ENCODE measurements around the gene SLC22A14.
"Not testable (repeated sequence)": the region's sequence is repeated elsewhere in the genome, so short reads cannot be mapped to it uniquely, and the experiment has no call there.

SLC22A14 gene

DNA sequence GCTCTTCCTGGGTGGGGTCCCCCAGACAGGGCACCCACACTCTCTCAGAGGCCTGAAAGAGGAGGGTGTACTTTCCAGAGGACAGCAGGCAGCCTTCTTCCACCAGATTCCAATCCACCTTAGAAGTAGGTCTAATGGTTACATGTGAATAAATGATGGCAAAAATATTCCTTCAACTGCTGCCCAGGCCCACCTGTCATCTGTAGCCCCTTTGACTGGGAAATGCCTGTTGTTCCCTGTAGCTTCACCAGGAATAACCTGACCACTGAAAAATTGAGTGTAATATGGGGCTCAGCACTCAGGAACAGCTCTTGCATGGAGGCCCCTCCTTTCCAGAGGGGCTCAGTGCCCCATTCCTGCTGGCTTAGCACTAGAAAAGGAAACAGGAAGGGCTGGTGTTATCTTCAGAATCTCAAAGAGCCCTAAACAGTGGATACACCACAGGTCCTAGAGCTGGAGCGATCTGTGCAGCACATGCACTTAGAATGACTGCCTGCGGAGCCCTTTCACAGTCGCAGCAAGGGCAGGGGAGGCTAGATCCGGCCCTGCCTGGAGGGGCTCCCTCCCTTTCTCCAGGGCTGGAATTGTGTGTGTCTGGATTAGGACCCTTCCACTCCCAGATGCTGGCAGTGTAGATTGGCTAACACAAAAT, 32.1 kb downstream of the SLC22A14 start:
- H3K9ac ChIP-seq (ENCODE audit: insufficient read length, low read depth), result no peak overlapping the region
- no peak overlapping the region for H3K4me3 ChIP-seq (ENCODE audit: insufficient read length, low read depth)
- H3K4me1 ChIP-seq (ENCODE audit: insufficient read depth, insufficient read length), result peaks cover 12% of the 10 kb centered on the region
- H3K27me3 ChIP-seq (ENCODE audit: insufficient read depth, insufficient read length), result no peaks in the 10 kb centered on the region
- peak; percentile 6 for DNase-seq (ENCODE audit: low read depth, low spot score)
- H3K9me3 ChIP-seq (ENCODE audit: insufficient read depth, low read length), result no peaks in the 10 kb centered on the region
- no peaks in the 10 kb centered on the region for H3K36me3 ChIP-seq (ENCODE audit: insufficient read depth, insufficient read length, low read length)
- TF ChIP-seq ZNF274 (IDR thresholded peaks at IDR 0.05; ENCODE audit: low read depth, low read length) (no peak), SUZ12 (IDR thresholded peaks at IDR 0.05; ENCODE audit: extremely low read depth, insufficient read depth, insufficient read length) (no peak), YY1 (IDR thresholded peaks at IDR 0.05; ENCODE audit: insufficient read depth, insufficient read length) (no peak)

DNA sequence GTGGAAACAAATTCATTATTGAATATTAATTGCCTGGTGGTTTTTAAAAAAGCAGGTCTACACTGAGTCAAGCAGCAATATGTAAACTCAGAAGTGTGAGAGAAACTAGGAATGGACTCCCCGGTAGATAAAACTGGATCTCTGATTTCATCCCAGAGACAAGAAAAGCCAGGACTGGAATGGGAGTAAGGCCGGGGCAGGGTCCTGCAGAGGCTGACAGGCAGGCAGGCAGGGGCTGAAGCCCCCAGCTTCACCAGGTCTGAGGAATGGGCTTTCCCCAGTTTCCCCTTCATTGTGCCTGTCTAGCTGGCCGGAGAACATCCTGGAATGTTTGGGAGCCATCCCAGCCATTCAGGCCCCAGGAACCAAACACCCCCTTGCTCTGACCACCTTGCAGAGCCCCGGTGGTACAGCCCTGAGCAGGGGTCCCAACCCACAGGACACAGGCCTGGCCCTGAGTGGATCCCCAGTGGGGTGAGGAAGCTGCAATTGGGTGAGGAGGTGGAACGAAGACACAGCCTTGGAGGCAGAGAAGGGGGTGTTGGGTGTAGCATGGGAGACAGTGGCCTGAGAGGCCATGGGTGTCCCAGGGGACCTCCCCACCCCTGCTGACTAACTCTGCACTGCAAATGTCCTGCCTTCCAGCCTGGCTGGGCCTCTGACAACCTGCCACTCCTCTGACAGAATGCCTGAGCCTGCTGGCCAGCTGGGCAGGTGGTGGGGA, 32.8 kb downstream of the SLC22A14 start:
- H3K4me1 ChIP-seq (ENCODE audit: insufficient read depth, insufficient read length), result peaks cover 12% of the 10 kb centered on the region
- no peaks in the 10 kb centered on the region for H3K36me3 ChIP-seq (ENCODE audit: insufficient read depth, insufficient read length, low read length)
- no peak for TF ChIP-seq ZNF274 (IDR thresholded peaks at IDR 0.05; ENCODE audit: low read depth, low read length)
- TF ChIP-seq YY1 (IDR thresholded peaks at IDR 0.05; ENCODE audit: insufficient read depth, insufficient read length), result no peak
- TF ChIP-seq SUZ12 (IDR thresholded peaks at IDR 0.05; ENCODE audit: extremely low read depth, insufficient read depth, insufficient read length), result no peak
- H3K9me3 ChIP-seq (ENCODE audit: insufficient read depth, low read length), result no peaks in the 10 kb centered on the region
- no peak overlapping the region for H3K9ac ChIP-seq (ENCODE audit: insufficient read length, low read depth)
- DNase-seq (ENCODE audit: low read depth, low spot score), result no peak
- no peaks in the 10 kb centered on the region for H3K27me3 ChIP-seq (ENCODE audit: insufficient read depth, insufficient read length)
- H3K4me3 ChIP-seq (ENCODE audit: insufficient read length, low read depth), result no peak overlapping the region

- no peak overlapping the region for H3K9ac ChIP-seq (ENCODE audit: insufficient read length, low read depth)
- no peaks in the 10 kb centered on the region for H3K9me3 ChIP-seq (ENCODE audit: insufficient read depth, low read length)
- H3K27me3 ChIP-seq (ENCODE audit: insufficient read depth, insufficient read length), result no peaks in the 10 kb centered on the region
- DNase-seq (ENCODE audit: low read depth, low spot score), result no peak
- TF ChIP-seq YY1 (IDR thresholded peaks at IDR 0.05; ENCODE audit: insufficient read depth, insufficient read length) (no peak), SUZ12 (IDR thresholded peaks at IDR 0.05; ENCODE audit: extremely low read depth, insufficient read depth, insufficient read length) (no peak), ZNF274 (IDR thresholded peaks at IDR 0.05; ENCODE audit: low read depth, low read length) (no peak)
- peaks cover 12% of the 10 kb centered on the region for H3K4me1 ChIP-seq (ENCODE audit: insufficient read depth, insufficient read length)
- no peak overlapping the region for H3K4me3 ChIP-seq (ENCODE audit: insufficient read length, low read depth)
- H3K36me3 ChIP-seq (ENCODE audit: insufficient read depth, insufficient read length, low read length), result no peaks in the 10 kb centered on the region
Observed at GRCh38 chr3:38315488-38316230, 33.6 kb downstream of the SLC22A14 start.

DNA sequence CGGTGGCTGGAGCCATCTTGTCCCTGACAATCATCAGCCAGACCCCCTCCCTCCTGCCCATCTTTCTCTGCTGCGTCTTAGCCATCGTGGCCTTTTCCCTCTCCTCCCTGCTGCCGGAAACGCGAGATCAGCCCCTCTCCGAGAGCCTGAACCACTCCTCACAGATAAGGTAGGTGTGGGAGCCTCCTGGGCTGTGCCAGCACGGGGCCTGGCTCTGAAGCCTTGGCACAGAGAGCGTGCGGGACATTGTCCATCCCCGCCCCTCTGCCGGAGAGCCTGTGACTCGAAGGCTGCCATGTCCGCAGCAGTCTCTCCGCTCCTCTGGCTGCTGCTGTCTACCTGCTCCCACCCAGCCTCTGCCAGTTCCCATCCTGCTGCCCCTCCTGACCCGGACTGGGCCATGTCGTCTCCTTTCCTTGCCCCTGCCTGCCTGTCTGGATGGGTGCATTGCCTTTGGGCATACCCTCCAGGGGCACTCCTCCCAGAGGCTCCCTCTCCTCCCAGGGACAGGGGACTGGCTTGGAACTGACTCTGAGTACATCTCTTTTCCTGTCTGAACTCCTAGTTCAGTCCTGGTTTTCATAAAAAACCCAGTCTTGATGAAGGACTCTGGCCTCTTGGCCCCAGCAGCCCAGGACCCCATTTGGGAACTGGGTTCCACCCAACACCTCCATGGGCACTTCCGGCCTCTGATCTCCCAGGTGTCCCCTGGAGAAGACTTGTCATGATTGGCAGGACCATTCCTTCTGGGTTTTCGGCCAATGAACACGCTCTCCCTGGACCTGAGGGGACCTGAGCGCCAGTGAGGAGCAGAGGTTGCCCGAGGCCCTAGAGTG, 34.5 kb downstream of the SLC22A14 start:
- H3K9me3 ChIP-seq (ENCODE audit: insufficient read depth, low read length), result no peaks in the 10 kb centered on the region
- H3K36me3 ChIP-seq (ENCODE audit: insufficient read depth, insufficient read length, low read length), result no peaks in the 10 kb centered on the region
- H3K9ac ChIP-seq (ENCODE audit: insufficient read length, low read depth), result no peak overlapping the region
- no peak overlapping the region for H3K4me3 ChIP-seq (ENCODE audit: insufficient read length, low read depth)
- H3K27me3 ChIP-seq (ENCODE audit: insufficient read depth, insufficient read length), result no peaks in the 10 kb centered on the region
- TF ChIP-seq ZNF274 (IDR thresholded peaks at IDR 0.05; ENCODE audit: low read depth, low read length), result no peak
- no peak for TF ChIP-seq YY1 (IDR thresholded peaks at IDR 0.05; ENCODE audit: insufficient read depth, insufficient read length)
- TF ChIP-seq SUZ12 (IDR thresholded peaks at IDR 0.05; ENCODE audit: extremely low read depth, insufficient read depth, insufficient read length), result no peak
- no peak for DNase-seq (ENCODE audit: low read depth, low spot score)
- H3K4me1 ChIP-seq (ENCODE audit: insufficient read depth, insufficient read length), result peaks cover 12% of the 10 kb centered on the region

- TF ChIP-seq YY1 (IDR thresholded peaks at IDR 0.05; ENCODE audit: insufficient read depth, insufficient read length) (no peak), SUZ12 (IDR thresholded peaks at IDR 0.05; ENCODE audit: extremely low read depth, insufficient read depth, insufficient read length) (no peak), ZNF274 (IDR thresholded peaks at IDR 0.05; ENCODE audit: low read depth, low read length) (no peak)
Observed at GRCh38 chr3:38317192-38317759, 35.2 kb downstream of the SLC22A14 start.

GRCh38 chr3:38318766-38319671, 36.9 kb downstream of the SLC22A14 start:
- no peak overlapping the region for H3K4me3 ChIP-seq (ENCODE audit: insufficient read length, low read depth)
- no peaks in the 10 kb centered on the region for H3K27me3 ChIP-seq (ENCODE audit: insufficient read depth, insufficient read length)
- H3K9me3 ChIP-seq (ENCODE audit: insufficient read depth, low read length), result no peaks in the 10 kb centered on the region
- H3K36me3 ChIP-seq (ENCODE audit: insufficient read depth, insufficient read length, low read length), result no peaks in the 10 kb centered on the region
- peaks cover 12% of the 10 kb centered on the region for H3K4me1 ChIP-seq (ENCODE audit: insufficient read depth, insufficient read length)
- no peak for TF ChIP-seq SUZ12 (IDR thresholded peaks at IDR 0.05; ENCODE audit: extremely low read depth, insufficient read depth, insufficient read length)
- no peak for TF ChIP-seq YY1 (IDR thresholded peaks at IDR 0.05; ENCODE audit: insufficient read depth, insufficient read length)
- no peak for TF ChIP-seq ZNF274 (IDR thresholded peaks at IDR 0.05; ENCODE audit: low read depth, low read length)
- H3K9ac ChIP-seq (ENCODE audit: insufficient read length, low read depth), result no peak overlapping the region
- DNase-seq (ENCODE audit: low read depth, low spot score), result no peak

More at GRCh38 chr3:38317192-38317759, 35.2 kb downstream of the SLC22A14 start:
- H3K9ac ChIP-seq (ENCODE audit: insufficient read length, low read depth), result no peak overlapping the region
- no peaks in the 10 kb centered on the region for H3K27me3 ChIP-seq (ENCODE audit: insufficient read depth, insufficient read length)
- peaks cover 12% of the 10 kb centered on the region for H3K4me1 ChIP-seq (ENCODE audit: insufficient read depth, insufficient read length)
- no peaks in the 10 kb centered on the region for H3K9me3 ChIP-seq (ENCODE audit: insufficient read depth, low read length)
- H3K36me3 ChIP-seq (ENCODE audit: insufficient read depth, insufficient read length, low read length), result no peaks in the 10 kb centered on the region
- no peak for DNase-seq (ENCODE audit: low read depth, low spot score)
- H3K4me3 ChIP-seq (ENCODE audit: insufficient read length, low read depth), result no peak overlapping the region

GRCh38 chr3:38320638-38321037, 38.5 kb downstream of the SLC22A14 start:
- not testable (repeated sequence) for H3K4me3 ChIP-seq (ENCODE audit: insufficient read length, low read depth); DNase-seq (ENCODE audit: low read depth, low spot score); H3K9me3 ChIP-seq (ENCODE audit: insufficient read depth, low read length); H3K4me1 ChIP-seq (ENCODE audit: insufficient read depth, insufficient read length); H3K27me3 ChIP-seq (ENCODE audit: insufficient read depth, insufficient read length); H3K9ac ChIP-seq (ENCODE audit: insufficient read length, low read depth); H3K36me3 ChIP-seq (ENCODE audit: insufficient read depth, insufficient read length, low read length)
